ENCODE measurements around the gene TSPAN5.

- TF ChIP-seq CTCF (IDR thresholded peaks at IDR 0.05): no peak
- TF ChIP-seq POLR2A (IDR thresholded peaks at IDR 0.05): no peak
These were observed 702 bp downstream of the TSPAN5 start for GRCh38 chr4:98657531-98658286.

All from testis (tissue), 2 donors.